Retinal pigment epithelial cell (primary cell): ENCODE results near the gene PDZD2.

ENCODE experiments used
- DNase-seq: peaks from one replicate; pipeline ENCODE4 v3.0.0-alpha.2; 2010; ENCODE audit warnings: low read depth
- H3K4me3 ChIP-seq: 2 replicates; pipeline ENCODE4 v1.5.1; 2011; ENCODE audit warnings: mild to moderate bottlenecking, low read length, control low read depth, moderate library complexity
- CTCF ChIP-seq: conservative IDR thresholded peaks from 2 replicates; pipeline ENCODE4 v1.5.1; 2011; ENCODE audit warnings: low read depth, low read length, control low read depth, inconsistent platforms

Gene PDZD2

GRCh38 chr5:32160228-32160627, 521.3 kb downstream of the PDZD2 start:
- no peak overlapping the region for H3K4me3 ChIP-seq
- no peak for TF ChIP-seq CTCF
- no peak for DNase-seq
